ENCODE measurements around the gene AKT1S1.
A peak's percentile ranks its signal among the peaks of the same experiment; 100 is the strongest.

Gene AKT1S1

DNA sequence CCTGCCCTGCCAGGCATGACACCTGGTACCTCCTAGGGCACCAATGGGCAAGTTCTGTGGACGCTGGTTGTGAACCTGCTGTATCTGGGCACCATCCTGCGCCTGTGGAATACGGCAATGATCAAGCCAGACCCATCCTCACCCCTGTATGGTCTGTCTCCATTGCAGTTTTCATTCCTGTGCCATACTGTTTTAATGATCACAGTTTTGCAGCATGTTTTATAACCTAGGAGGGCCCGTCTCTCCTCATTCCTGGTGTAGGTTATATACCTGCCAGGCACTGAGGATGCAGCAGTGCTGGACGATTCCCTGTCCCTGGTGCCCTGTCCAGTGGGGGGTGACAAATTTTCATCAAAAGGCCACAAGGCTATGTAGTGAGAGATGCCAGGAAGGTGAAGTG is 5.9 kb upstream of the AKT1S1 start:
- no peak for DNase-seq (ENCODE audit: low read depth)

DNA sequence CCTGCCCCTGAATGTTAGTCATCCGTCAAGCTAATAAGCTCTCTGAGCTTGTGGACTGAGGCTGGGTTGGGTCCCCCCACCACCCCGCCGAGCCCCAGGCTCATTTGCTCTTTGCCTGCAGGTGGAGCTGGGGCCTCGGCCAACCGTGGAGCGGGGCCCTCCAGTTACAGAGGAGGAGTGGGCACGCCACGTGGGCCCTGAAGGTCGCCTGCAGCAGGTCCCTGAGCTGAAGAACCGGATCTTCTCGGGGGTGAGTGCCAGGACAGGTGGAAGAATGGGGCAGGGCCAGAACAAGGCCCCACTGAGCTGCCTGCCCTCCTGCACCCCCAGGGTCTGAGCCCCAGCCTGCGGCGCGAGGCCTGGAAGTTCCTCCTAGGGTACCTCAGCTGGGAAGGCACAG is 5.5 kb upstream of the AKT1S1 start:
- DNase-seq (ENCODE audit: low read depth) = no peak

DNA sequence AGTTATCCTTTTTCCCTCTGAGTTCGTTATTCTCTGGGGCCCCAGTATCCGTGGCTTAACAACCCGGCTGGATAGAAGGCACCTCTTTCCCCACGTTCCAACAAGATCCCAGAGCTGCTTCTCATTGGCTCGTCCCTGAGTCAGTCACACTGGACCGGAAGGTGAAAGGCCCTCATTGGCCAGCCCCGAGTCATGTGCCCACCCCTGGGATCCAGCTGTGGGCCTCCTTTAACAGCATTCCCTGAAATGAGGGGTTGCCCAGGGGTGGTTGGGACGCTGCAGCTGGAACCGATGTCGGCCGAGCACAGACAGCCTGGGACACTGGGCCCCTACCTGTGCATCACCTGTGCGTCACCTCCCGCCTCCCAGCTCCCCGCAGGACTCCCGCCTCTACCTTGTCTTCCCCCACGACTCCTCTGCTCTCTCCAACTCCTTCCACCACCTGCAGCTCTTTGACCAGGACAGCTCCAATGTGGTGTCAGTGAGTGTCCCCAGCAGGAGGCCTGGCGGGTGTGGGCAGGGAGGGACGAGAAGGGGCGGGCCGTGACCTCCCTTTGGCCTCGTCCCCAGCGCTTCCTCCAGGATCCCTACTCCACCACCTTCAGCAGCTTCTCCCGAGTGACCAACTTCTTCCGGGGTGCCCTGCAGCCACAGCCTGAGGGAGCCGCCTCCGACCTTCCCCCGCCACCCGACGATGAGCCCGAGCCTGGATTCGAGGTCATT is 4.7 kb upstream of the AKT1S1 start:
- no peak for DNase-seq (ENCODE audit: low read depth)

DNA sequence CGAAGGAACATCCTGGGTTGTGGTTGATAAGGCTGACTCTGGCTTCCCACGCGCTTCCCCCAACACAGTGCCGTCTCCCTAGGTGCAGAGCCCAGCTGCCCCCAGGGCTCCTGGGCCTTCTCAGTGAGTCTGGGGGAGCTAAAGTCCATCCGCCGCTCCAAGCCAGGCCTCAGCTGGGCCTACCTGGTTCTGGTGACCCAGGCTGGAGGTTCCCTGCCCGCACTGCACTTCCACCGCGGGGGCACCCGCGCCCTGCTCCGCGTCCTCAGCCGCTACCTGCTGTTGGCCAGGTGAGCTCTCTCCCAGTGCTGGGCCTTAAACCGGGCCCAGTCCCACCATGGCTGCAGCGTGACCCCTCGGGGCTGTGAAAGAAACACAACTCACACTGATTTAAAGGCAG is 4.0 kb upstream of the AKT1S1 start:
- DNase-seq (ENCODE audit: low read depth) = no peak

DNA sequence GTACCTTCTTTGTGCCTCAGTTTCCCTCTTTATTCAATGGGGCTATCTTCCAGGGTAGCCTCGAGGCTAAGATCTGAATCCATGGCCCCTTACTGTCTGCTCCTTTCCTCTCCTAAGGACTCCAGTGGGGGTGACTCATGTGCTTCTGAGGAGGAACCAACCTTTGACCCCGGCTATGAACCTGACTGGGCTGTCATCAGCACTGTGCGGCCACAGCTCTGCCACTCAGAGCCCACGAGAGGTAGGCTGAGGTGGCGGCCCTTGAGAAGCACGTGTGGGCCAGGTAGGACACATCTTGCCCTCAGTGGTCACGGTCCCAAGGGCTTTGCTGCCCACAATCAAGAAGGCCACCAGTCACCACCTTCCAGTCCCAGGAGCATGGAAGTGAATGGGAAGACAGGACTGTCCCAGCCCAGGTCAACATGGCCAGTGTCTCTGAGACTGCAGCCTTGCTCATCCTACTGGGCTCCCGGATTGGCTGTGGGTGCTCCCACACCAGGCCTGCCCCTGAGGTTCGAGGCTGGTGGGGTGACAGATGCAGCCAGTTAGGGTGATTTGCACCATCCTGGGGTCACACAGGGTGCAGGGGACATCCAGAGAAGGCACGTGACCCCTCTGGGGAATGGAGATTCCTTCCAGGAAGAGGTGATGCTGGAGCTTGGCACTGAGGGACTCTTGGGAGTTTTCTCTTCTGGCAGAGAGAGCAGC is 3.2 kb upstream of the AKT1S1 start:
- no peak for DNase-seq (ENCODE audit: low read depth)

DNA sequence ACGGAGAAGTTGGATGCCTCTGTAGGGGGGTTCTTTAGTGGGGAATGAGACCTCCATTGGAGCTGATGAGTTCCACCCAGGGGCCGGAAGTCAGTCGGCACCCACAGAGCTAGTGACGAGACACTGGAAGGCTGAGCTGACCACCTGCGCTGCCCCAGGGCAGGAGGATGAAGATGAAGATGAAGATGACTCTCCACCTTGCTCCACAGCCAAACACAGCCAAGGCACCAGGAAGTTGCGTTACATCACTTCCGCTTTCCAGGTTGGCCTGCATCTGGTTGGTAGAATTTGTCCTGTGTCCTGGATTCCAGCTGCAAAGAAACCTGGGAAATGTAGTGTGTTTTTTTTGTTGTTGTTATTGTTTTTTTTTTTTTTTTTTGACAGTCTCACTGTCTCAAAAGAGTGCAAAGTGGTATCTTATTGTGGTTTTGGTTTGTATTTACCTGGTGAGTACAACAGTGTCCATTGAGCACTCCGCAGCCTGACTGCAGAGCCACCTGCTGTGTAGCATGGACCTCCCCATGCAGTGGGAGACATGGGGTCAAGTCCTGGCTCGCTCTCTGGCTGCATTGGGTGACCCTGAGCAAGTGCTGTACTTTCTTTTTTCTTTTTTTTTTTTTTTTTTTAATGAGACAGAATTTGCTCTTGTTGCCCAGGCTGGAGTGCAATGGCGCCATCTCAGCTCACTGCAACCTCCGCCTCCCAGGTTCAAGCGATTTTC is 2.2 kb upstream of the AKT1S1 start:
- no peak for DNase-seq (ENCODE audit: low read depth)

DNA sequence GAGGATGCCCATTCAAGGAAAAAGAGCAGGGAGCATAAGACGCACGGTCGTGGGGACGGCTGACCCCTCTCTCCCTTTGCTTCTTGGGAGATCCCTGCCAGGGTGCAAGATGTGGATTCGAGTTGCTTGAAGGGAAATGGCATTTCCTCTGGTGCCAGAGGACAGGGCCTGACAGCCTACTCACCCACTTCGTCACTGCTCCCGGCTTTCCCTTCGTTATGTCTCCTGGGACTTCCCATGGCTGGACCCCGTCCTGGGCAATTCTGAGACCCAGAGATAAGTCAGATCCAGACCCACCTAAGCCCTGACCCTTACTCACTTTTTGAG is 1.6 kb upstream of the AKT1S1 start:
- no peak for DNase-seq (ENCODE audit: low read depth)

DNA sequence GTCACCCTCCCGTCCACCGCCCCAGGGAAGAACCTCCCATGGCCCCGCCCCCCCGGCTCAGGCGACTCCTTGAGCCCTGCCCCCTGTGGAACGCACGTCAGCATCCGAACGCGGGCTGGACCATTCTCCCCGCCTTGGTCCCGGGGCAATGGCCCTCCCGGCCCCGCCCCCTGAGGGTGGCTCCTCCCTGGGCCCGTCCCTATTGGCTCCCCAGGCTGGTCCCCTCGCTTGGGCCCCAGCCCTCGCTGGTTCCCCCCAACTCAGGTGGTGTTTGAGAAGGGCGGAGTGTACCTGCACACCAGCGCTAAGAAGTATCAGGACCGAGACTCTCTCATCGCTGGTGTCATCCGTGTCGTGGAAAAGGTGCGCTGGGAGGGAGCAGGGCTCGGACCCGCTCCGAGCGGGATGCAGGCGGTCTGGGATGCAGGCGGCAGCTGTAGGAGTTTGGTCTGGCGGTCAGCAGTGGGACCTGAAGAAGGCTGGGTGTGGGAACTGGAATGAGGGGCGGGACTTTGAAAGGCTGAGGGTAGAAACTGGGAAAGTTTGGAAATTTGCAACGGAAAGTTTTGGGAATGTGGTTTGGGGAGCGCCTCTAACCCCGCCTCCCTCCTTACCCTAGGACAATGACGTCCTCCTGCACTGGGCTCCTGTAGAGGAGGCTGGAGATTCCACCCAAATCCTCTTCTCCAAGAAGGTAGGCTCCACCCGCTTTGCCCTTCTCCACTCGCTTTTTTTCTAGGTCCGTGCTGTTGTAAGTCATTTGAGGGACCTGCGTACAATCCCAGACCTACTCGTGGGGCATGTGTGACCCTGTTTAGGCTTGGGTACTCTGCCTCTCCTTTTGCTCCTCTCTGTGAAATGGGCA is 956 bp upstream of the AKT1S1 start:
- DNase-seq (ENCODE audit: low read depth) = peak; percentile 98

DNA sequence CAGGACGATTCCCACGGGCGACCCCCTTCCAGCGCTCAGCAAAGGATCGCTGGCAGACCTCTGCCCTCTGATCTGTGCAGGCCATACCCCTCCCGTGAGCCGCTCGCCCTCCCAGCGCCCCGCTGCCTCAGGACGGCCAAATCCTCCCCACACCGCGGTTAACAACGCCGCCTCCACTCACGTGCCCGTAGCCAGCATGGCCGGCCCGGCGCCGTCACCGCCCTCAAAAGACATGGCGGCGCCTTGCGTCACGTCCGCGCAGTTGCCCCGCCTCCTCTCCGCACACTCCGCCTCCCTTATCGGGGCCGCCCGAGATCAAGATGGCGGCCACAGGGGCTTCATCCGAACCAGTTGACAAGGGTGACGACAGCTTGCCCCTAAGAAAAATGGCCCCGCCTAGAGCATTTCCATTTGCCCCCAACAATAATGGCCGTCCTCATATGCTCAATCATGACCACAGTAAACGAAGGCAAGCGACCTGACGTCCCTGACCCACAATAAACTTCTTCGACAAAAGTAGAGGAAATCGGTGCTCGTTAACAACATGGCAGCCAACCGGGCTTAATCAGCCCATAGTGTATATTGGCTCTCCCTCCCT is 634 bp downstream of the AKT1S1 start:
- DNase-seq (ENCODE audit: low read depth) = peak; percentile 90

DNA sequence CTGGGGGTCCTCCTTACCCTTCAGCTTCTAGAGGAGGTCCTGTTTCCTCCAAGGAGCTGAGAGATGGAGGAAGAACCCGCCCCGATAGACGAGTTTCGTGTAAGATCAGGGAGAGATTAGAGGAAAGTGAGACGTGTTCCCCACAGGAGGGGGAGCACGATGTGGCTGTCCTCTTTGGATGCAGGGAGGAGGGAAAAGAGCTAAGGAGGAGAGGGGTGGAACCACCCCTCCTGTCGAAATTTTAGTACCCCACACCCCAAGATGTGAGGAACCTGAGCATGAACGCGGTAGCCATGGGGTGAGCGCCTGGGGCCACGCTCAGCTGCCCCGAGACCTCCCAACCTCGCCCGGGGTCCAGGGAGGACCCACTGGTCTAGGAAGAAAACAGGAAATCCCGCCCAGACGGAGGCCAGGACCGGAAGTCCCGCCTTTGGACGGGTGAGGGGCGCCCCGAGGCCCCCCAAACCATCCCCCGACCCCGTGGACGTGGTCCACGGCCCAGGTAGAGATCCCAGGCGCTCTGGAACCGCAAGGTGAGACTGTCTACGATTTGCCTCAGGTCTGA is 1.2 kb downstream of the AKT1S1 start:
- no peak for DNase-seq (ENCODE audit: low read depth)

DNA sequence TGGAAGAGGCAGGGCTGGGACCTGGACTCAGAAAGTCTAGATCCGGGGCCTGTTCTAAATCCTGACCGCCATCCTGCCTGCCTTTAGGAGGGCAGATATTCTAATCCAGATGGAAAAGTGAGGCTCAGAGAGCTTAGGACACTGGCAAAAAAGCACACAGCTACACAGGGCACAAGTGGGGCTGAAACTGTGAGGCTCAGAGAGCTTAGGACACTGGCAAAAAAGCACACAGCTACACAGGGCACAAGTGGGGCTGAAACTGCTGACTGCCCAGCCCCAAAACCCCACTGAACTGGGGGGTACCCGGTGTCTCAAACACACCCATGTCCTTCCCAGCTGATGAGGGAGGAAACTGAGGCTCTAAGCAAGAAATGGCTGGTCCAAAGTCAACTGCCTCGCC is 2.0 kb downstream of the AKT1S1 start:
- no peak for DNase-seq (ENCODE audit: low read depth)

DNA sequence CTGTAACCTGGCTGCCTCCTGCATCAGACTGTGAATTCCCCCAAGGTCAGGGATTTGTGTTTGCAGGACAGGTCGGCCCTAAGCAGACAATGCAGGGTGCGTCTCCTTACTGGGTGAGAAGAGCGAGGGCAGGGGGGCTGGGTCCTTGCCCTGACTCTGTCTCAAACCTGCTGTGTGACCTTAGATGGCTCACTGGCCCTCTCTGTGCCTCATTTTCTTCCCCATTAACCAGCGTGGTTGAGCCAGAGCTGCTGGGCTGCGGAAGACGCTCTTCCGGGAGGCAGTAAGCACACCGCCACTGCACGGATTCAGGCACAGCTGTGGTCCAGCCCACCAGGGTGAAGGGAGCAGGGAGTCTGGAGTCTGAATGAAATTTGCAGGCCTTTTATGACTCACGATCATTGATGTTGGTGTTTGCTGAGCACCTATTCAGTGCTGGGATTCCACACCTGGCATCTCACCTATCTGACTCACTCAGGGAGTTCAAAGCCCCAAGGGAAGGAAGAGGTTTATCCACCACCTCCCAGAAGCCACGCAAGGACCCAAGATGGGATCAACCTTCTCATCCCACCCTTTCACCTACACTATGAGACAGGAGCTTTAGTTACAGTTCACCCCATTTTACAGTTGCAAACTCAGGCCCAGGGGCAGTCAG is 2.5 kb downstream of the AKT1S1 start:
- no peak for DNase-seq (ENCODE audit: low read depth)

DNA sequence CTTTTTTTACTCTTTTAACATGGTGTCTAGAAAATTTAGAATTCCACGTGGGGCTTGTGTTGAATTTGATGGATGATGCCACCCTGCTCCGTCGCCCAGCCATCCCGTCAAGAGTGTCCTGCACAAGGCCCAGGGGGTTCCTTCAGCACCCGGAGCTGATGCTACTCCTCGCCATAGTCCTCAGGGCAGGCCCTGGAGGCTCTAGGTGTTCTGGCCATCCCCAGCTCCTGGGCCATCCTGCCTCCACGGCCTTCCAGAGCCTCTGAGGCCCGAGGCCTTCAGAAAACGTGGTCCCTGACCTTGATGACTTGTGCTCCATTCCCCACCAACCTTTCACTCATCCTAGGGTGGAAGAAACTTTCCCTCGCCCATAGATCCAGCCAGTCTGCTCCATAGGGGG is 3.3 kb downstream of the AKT1S1 start:
- no peak for DNase-seq (ENCODE audit: low read depth)

DNA sequence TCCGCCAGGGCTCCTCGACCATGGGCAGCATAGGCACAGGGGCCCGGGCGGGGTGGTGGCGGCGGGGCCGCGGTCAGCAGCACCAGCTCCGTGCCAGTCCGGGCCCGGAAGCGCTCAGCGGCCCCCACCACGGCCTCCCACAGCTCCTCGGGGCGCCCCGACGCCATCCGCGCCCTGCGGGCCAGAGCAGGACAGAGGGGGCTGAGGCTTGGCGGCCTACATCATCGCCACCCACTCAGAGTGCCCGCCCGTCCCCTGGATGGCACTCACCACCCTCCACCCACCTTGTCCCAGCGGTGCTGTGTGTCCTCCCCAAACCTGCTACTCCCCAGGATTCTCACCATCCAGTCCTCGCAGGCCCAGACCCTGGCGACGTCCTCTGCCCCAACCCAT is 4.0 kb downstream of the AKT1S1 start:
- no peak for DNase-seq (ENCODE audit: low read depth)

DNA sequence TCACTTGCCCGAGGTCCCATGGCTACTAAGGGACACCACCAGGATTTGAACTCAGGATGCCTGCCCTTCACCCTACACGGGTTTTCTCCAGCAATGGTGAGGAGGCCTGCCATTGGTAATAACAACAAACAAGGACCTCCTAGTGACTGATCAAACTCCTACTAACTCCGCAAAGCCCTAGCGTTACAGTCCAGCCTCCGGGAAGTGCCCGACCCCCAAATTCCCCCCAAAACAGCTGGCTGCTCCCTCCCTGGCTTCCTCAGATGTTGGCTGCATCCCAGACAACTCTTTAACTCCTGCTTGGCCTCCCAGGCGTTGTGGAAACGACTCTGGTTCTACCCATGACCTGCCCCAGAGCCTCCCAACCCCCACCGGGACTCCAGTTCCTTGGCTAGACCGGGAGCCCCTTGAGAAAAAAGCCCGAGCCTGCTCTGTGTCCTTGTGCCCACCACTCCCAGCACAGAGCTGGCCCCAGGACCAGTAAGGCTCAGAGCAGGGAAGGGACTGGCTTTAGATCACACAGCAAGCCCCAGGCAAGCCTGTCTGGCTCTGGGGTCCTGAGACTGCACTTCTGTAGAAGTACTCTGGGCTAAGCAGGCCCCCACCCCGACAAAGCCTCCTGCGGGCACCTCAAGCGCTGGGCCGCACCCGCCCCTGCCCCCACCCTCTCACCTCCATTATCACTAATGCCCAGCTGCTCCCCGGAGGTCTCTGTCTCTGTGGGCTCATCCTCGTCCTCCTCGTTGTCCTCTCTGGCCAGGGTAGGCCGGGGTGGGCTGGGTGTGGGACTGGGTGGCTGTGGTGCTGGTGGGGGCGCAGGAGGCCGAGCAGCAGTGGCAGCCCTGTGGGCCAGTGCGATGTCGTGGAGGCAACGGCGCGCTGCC is 4.7 kb downstream of the AKT1S1 start:
- DNase-seq (ENCODE audit: low read depth) = no peak

DNA sequence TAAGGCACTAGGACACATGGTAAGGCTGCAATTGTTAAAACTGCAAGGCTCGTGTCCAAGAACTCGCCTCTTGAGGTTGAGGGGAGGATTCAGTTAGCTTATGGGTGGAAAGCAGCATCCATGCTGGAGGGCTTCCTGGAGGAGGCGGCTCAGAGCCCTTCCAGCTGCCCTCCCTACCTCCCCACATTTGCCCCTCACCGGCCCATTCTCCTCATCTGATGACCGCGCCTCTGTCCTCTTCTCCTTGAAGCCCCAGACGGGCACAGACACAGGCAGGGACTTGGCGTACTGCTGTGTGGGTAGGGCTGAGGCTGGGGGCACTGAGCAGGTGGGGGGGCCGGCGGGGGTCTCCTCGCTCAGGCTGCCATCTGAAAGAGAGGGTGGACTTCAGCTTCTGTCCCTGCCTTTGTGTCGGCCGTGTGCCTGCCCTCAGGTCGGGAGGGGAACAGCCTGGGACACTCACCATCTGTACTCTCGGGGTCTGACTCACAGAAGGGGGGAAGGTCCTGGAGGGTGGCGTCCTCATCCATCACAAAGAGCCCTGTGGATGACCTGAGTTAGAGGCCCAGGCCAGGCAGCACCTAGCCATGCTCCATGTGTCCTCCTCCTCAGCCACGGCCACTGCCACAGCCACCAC is 5.7 kb downstream of the AKT1S1 start:
- no peak for DNase-seq (ENCODE audit: low read depth)

DNA sequence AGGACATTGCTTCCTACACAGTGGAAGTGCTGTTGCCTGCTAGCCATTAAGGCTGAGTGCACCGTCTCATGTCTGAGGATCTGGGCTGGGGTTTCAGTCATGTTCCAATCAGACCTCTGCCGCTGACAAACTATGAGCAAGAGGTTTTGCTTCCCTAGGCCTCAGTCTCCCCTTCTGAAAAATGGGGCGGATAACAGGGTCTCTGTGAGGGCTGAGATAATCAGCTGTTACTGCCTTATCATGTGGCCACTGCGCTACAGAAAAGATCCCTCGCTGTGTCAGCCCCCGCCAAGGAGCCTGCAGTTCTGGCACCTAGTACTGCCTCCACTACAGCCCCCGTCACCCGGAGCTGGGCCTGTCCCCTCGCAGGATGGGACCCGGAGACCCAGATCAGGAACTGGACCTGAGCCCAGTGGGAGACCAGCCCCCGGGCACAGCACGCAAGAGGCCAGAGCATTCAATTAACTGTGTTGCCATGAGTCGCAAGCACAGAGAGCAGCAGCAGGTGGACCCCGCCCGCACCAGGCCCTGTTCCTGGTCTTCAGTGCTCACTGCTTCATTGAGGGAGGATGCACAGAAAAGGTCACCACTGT is 6.8 kb downstream of the AKT1S1 start:
- no peak for DNase-seq (ENCODE audit: low read depth)

DNA sequence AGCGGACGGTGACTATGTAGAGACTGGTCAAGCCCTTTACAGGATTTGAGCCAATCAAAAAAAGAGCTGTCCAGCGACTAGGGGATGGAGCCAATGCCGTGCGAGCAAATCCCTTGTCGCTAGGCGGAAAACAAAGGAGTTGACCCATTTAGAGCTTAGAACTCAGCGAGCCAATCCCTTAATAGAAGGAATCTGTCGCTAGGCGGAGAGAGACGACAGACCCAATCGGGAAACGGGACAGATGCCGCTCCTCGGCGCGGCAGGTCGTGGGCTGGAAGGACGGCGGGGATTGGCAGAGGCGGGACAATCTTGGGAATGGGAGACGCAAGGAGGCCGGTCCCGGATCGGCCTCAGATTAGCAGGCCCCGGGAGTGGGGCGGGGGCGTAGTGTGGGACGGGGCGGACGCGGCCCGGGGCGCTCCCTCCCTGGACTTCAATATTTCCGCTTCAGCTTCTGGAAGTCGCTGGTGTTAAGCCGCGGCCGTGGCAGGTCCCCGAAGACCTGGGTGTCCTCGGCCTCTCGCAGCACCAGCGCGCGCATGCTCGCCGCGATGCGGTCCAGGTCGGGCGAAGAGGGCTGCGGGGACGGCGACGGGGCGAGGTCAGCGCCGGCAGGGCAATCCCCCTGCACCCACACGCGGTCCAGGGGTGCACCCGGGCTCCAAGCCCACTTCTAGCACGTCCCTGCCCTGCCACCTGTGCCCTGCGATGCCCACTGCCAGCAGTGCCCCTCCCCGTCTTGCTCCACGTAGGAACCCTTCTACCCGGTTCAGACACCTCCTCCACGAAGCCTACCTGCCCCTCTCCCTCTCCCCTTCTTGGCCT is 7.5 kb downstream of the AKT1S1 start:
- DNase-seq (ENCODE audit: low read depth) = peak; percentile 77

Data from stimulated activated CD8-positive, alpha-beta memory T cell treated with anti-CD3 and anti-CD28 coated beads, Interleukin-7, amount 100 ng/mL, for 24 hours (primary cell).